Bronchial epithelial cell (primary cell): ENCODE results near the gene RNF25. TPM values are rescaled to one million over a fixed set of nuclear protein-coding genes. Genes with fewer than 3 reads are reported as not detected.
"Not testable (repeated sequence)": the region's sequence is repeated elsewhere in the genome, so short reads cannot be mapped to it uniquely, and the experiment has no call there.

Experiments
- DNase-seq: peaks from one replicate; pipeline ENCODE4 v3.0.0-alpha.2; 2010; ENCODE audit warnings: low read depth
- FAIRE-seq: peaks from 2 replicates; lab custom pipeline; 2011; peaks lifted over from hg19 to GRCh38; lab: Jason Lieb, UNC
- H3K27me3 ChIP-seq: 2 replicates; pipeline ENCODE4 v1.5.1; 2011; ENCODE audit warnings: low read length; ENCODE audit not compliant: control insufficient read depth, insufficient read depth
- H3K36me3 ChIP-seq: 2 replicates; pipeline ENCODE4 v1.5.1; 2011; ENCODE audit warnings: low read length; ENCODE audit not compliant: control insufficient read depth, insufficient read depth
- H3K4me3 ChIP-seq: 2 replicates; pipeline ENCODE4 v1.5.1; 2011; ENCODE audit warnings: mild to moderate bottlenecking, low read depth, low read length, control low read depth
- CTCF ChIP-seq: IDR thresholded peaks from 2 replicates; pipeline ENCODE4 v1.5.1; 2011; ENCODE audit warnings: mild to moderate bottlenecking, moderate library complexity, low read length, control low read depth, inconsistent platforms; ENCODE audit not compliant: insufficient read depth, severe bottlenecking
- total RNA-seq: library from RNA; depleted of rRNA; stranded (reverse); fragments of >200 nt; gene quantifications from 2 replicates; pipeline ENCODE4 v1.2.1, GENCODE V29; 2014

The RNF25 gene
- total RNA-seq, 1 donor from 2014 or later: 32.1 TPM

- Histone ChIP-seq H3K27me3 (no peaks in the 10 kb centered on the region), H3K36me3 (peaks cover 7% of the 10 kb centered on the region), H3K4me3 (no peak overlapping the region)
- DNase-seq (no peak), FAIRE-seq (no peak)
- TF ChIP-seq CTCF: no peak
Measured at GRCh38 chr2:218701806-218702205, 30.0 kb upstream of the RNF25 start.

- FAIRE-seq (no peak), DNase-seq (no peak)
- TF ChIP-seq CTCF: no peak
- peaks cover 10% of the 10 kb centered on the region for H3K36me3 ChIP-seq
- no peaks in the 10 kb centered on the region for H3K27me3 ChIP-seq
- no peak overlapping the region for H3K4me3 ChIP-seq
Measured at GRCh38 chr2:218698885-218699284, 27.1 kb upstream of the RNF25 start.

GRCh38 chr2:218694405-218695145 is 22.8 kb upstream of the RNF25 start:
- peaks cover 11% of the 10 kb centered on the region for H3K36me3 ChIP-seq
- no peak overlapping the region for H3K4me3 ChIP-seq

GRCh38 chr2:218691234-218691633 is 19.4 kb upstream of the RNF25 start:
- TF ChIP-seq CTCF: no peak
- DNase-seq: no peak
- H3K4me3 ChIP-seq: no peak overlapping the region
- H3K36me3 ChIP-seq: peaks cover 2% of the 10 kb centered on the region
- H3K27me3 ChIP-seq: no peaks in the 10 kb centered on the region
- no peak for FAIRE-seq

More at GRCh38 chr2:218694405-218695145, 22.8 kb upstream of the RNF25 start:
- DNase-seq (no peak), FAIRE-seq (no peak)
- H3K27me3 ChIP-seq: no peaks in the 10 kb centered on the region
- no peak for TF ChIP-seq CTCF

- not testable (repeated sequence) for H3K4me3 ChIP-seq, H3K27me3 ChIP-seq, H3K36me3 ChIP-seq
- TF ChIP-seq CTCF: peak; percentile 79
- FAIRE-seq (peak; percentile 73), DNase-seq (peak; percentile 81)
Measured at GRCh38 chr2:218687400-218688060, 15.7 kb upstream of the RNF25 start.
